IgD-negative memory B cell (primary cell): ENCODE results near the gene MRPS31. TPM values are rescaled to one million over a fixed set of nuclear protein-coding genes. Genes with fewer than 3 reads are reported as not detected.

Source experiments
- H3K27ac Mint-ChIP-seq, 3 donors: one replicate each; pipeline ENCODE4 v1.8.0; 2020 to 2022; ENCODE audit warnings: mild to moderate bottlenecking in 3 of 3, mixed read lengths in 3 of 3, moderate library complexity in 1 of 3
- H3K27me3 Mint-ChIP-seq: one replicate; pipeline ENCODE4 v1.8.0; 2021; ENCODE audit warnings: mixed read lengths
- H3K36me3 Mint-ChIP-seq: one replicate; pipeline ENCODE4 v1.8.0; 2020; ENCODE audit warnings: mild to moderate bottlenecking, mixed read lengths
- H3K4me1 Mint-ChIP-seq, 3 donors: one replicate each; pipeline ENCODE4 v1.8.0; 2020 to 2022; ENCODE audit warnings: mixed read lengths in 3 of 3, mild to moderate bottlenecking in 1 of 3
- H3K4me3 Mint-ChIP-seq, 4 donors: one replicate each; pipeline ENCODE4 v1.8.0; 2020 to 2022; ENCODE audit warnings: mild to moderate bottlenecking in 4 of 4, mixed read lengths in 4 of 4, moderate library complexity in 3 of 4
- H3K9me3 Mint-ChIP-seq, 3 donors: one replicate each; pipeline ENCODE4 v1.8.0; 2020 to 2021; ENCODE audit warnings: mixed read lengths in 3 of 3, mild to moderate bottlenecking in 1 of 3
- polyA plus RNA-seq: library from polyadenylated mRNA; unstranded; fragments of 300-500 nt; fragmentation: Illumina TruSeq; gene quantifications from one replicate; pipeline ENCODE4 v1.2.3, GENCODE V29; 2021

MRPS31 gene
- polyA plus RNA-seq, result 53.6 TPM

DNA sequence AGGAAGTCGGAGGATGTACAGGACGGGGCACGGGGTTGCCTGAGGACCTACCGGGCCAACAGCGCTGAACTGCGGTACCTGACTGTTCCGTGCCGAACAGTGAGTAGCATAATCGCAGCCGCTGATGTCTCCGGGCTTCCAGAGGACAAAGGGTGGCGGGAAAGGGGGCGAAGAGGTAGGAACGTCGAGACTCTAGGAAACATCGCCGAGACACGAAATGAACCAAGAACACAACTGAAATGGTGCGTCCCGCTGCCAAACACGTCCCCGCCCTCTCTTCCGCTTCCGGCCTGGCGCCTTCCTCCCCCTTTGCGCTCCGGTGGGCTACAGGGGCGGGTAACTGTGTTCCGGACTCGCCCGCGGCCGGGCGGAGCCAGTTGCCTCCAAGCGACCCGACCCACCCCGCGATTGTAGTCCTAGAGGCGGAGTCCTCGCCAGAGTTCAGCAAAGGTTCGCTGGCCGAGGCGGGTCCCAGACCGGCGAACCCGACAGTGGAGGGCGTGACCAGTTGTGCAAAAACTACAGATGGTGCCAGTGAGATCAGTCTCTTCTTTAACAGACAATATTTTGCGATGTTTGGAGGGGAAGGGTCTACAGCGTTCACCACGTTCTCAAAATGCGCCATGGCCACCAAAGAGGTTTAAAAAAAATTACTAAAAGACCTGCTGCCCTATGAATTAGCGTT is at the start of gene MRPS31:
MRPS31 (minus strand) TSS at position 257 of the 685 bp plus-strand sequence; CDS start at position 203, 54 bp downstream.
- Mint-ChIP-seq H3K27ac (peak within 1 kb of the TSS; percentile 93 to 97 (median 97)), H3K9me3 (no peaks in the 10 kb centered on the region), H3K36me3 (no peaks in the 10 kb centered on the region), H3K27me3 (no peaks in the 10 kb centered on the region), H3K4me3 (peak within 1 kb of the TSS; percentile 94 to 99 (median 98)), H3K4me1 (peaks cover 11 to 24% (median 13%) of the 10 kb centered on the region in 3 donors)

DNA sequence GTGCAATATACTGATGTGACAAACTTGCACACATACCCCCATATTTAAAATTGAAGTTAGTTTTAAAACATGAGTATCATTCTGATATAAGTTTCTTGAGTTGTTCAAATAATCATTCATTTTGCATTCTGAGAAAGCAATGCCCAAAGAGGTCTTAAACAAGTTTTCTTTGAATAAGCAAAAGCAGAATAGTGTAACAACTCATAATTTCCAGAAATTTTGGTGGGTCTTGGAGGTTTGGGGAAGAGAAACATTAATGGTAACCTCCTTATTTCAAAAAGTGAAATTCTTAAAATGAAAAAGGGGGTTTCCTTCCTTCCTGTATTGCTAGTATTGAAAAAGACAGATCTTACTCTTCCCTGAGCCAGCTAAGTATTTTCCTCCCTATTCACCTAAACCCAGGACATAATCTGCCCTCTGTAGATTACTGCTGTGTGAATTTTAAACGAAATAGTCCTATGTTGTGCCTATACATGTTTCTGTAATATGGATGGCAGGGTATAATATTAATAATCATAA is 48.9 kb upstream of the MRPS31 start:
- H3K9me3 Mint-ChIP-seq, result peaks cover 2 to 8% (median 6%) of the 10 kb centered on the region in 3 donors
- H3K36me3 Mint-ChIP-seq, result peaks cover 5% of the 10 kb centered on the region
- H3K27me3 Mint-ChIP-seq, result no peaks in the 10 kb centered on the region
- H3K4me1 Mint-ChIP-seq, result peaks cover 10 to 25% (median 15%) of the 10 kb centered on the region in 3 donors
- H3K4me3 Mint-ChIP-seq, result no peak overlapping the region
- H3K27ac Mint-ChIP-seq, result no peak overlapping the region

DNA sequence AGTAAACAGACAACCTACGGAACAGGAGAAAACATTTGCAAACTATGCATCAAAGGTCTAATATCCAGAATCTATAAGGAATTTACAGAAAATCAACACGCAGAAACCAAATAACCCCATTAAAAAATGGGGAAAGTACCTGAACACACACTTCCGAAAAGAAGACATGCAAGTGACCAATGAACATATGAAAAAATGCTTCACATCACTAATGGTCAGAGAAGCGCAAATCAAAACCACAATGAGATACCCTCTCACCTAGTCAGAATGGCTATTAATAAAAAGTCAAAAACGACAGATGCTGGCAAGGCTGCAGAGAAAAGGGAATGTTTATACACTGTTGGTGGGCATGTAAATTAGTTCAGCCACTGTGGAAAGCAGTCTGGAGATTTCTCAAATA is 47.9 kb upstream of the MRPS31 start:
- Mint-ChIP-seq H3K27ac (no peak overlapping the region), H3K4me3 (no peak overlapping the region), H3K36me3 (peaks cover 5% of the 10 kb centered on the region), H3K9me3 (peaks cover 2 to 9% (median 6%) of the 10 kb centered on the region in 3 donors), H3K4me1 (peaks cover 10 to 25% (median 15%) of the 10 kb centered on the region in 3 donors), H3K27me3 (no peaks in the 10 kb centered on the region)

DNA sequence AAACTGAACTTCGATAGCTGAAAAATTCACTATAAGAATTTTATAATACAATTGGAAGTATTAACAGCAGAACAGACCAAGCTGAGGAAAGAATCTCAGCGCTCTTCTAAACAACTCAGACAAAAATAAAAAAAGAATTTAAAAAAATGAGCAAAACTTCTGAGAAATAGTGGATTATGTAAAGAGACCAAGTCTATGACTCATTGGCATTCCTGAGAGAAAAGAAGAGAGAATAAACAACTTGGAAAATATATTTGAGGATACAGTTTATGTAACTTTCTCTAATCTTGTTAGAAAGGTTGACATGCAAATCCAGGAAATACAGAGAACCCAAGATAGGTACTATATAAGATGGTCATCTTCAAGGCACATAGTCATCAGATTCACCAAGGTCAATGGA is 43.8 kb upstream of the MRPS31 start:
- Mint-ChIP-seq H3K9me3 (peaks cover 2 to 9% (median 6%) of the 10 kb centered on the region in 3 donors), H3K4me1 (peaks cover 12 to 22% (median 22%) of the 10 kb centered on the region in 3 donors), H3K27me3 (no peaks in the 10 kb centered on the region), H3K4me3 (no peak overlapping the region), H3K27ac (no peak overlapping the region), H3K36me3 (peaks cover 6% of the 10 kb centered on the region)

DNA sequence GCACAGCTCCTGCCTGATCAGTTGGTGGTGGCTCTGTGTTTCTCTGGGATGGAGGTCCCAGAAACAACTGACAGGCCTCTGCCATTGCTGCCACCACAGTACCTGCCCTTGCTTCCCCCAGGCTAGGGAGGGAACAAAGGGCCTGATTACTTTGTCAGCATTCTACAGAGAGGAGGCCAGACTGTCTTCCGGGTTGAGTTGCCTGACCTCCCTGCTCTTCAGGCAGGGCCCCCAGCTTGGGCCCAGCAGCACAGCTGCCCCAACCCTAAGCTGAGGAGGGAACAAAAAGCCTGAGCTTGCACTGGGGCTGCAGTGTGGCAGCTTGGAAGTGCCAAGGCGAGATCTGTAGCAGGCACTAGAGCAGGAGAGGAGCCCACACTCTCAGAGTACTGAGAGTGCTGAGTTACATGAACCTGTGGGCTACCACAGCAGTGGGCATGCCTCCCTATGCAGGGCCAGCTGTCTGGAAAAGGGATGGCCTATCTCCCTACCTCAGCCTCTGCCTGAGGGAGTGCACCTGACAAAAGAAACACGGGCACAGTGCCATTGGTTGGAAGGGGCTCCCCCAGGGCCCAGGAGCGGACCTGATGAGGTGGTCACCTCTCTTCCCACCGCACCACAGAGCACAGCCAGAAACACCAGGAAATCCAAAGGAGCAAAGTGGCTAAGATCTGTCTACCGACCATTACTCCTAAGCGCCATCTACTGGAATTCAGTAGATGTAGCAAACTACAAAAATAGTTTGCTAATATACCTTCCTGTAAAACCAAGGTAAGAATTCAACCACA is 42.9 kb upstream of the MRPS31 start:
- H3K4me3 Mint-ChIP-seq, result no peak overlapping the region
- H3K36me3 Mint-ChIP-seq, result peaks cover 11% of the 10 kb centered on the region
- H3K4me1 Mint-ChIP-seq, result peaks cover 13 to 16% (median 14%) of the 10 kb centered on the region in 3 donors
- no peaks in the 10 kb centered on the region for H3K27me3 Mint-ChIP-seq
- no peak overlapping the region for H3K27ac Mint-ChIP-seq
- H3K9me3 Mint-ChIP-seq, result peaks cover 2 to 9% (median 6%) of the 10 kb centered on the region in 3 donors

DNA sequence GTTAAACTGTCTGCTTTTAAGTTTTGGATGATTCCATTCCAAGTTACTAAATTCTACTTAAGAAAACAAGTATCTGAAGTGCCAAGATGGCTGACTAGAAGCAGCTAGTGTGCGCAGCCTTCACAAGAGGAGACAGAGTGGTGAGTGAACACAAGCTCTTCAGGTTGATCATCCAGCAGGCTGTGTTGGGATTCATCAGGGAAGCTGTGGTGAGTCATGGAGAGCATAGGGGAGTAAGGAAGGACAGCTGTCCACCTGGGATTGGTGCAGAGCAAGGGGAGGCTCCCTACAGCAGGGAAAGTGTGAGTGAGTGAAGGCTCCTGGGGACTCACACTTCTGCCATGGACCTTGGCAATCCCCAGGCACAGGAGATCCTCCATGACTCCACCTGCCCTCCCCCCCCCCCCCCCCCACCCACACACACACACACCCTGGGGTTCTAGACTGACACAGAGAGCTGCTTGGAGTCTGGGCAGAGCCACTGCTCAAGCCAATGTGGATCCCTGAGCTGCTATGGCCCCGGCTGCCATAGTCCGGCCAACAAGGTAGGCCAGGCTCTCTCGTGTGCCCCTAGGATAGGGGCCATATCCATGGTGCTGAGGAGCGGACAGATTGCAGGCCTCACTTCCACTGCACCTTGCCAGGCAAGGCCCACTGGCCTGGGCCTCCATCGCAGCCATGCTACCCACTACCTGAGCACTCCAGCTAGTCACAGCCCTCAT is 41.9 kb upstream of the MRPS31 start:
- Mint-ChIP-seq H3K27ac (no peak overlapping the region), H3K4me3 (no peak overlapping the region), H3K27me3 (no peaks in the 10 kb centered on the region), H3K4me1 (peaks cover 6 to 12% (median 12%) of the 10 kb centered on the region in 3 donors), H3K36me3 (peaks cover 12% of the 10 kb centered on the region), H3K9me3 (peaks cover 2 to 9% (median 6%) of the 10 kb centered on the region in 3 donors)

DNA sequence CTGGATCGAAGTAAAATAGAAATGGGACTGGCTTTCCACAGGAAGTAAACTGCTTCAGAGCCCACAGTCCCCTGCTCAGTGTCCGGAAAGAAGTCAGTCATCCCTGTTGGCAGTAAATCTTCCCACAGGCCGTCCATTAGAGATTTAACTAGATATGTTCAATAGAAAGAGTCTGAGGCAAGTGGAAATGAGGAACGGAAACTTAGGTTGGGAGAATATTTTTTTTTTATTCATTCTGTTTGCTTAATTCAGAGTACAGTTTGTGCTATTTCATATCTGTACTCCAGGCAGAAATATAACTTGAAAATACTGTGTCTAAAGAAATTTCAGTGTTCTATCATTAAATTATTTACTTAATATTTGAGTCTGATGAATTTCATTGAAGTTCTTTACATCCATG is 41.1 kb upstream of the MRPS31 start:
- Mint-ChIP-seq H3K27ac (peak overlapping the region in 1 of 3 donors; percentile 65), H3K4me3 (no peak overlapping the region), H3K27me3 (no peaks in the 10 kb centered on the region), H3K4me1 (peaks cover 6 to 12% (median 12%) of the 10 kb centered on the region in 3 donors), H3K9me3 (peaks cover 2 to 9% (median 6%) of the 10 kb centered on the region in 3 donors), H3K36me3 (peaks cover 11% of the 10 kb centered on the region)

DNA sequence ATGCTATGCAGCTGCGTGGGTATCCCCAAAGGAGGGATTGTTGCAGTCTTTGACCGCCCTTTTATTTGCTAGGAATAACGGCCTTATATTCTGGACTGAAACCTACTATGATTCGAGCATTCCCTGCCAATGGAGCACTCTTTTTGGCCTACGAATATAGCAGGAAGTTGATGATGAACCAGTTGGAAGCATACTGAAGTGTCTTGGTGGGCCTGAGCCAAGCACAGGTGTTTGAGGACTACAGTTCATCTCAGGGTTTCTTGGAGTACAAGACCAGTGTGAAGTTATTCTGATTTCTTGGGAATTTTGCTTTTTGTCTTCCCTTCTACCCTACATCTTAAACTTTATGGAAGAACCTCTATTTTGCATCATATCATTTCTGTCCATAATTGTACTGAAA is 38.5 kb upstream of the MRPS31 start:
- H3K4me3 Mint-ChIP-seq, result no peak overlapping the region
- peaks cover 11% of the 10 kb centered on the region for H3K36me3 Mint-ChIP-seq
- H3K27ac Mint-ChIP-seq, result no peak overlapping the region
- H3K4me1 Mint-ChIP-seq, result peaks cover 6 to 12% (median 12%) of the 10 kb centered on the region in 3 donors
- no peaks in the 10 kb centered on the region for H3K27me3 Mint-ChIP-seq
- no peaks in the 10 kb centered on the region for H3K9me3 Mint-ChIP-seq

DNA sequence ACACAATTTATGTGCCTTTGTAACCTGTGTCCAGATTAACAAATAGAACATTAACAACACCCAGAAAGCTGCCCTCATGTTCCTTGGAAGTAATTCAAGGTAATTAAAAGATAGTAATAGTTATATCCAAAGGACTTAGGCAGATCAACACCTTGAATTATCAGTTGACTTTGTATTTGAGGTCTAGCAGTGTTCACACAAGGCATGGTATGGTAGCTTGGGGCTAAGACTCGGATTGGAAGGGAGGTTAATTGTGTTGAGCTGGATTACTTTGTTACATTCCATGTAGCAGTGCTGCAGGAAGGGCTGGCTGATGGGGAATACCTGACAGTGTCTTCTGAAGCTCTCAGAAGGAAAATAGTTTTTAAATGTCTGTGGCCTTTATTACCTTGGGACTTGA is 35.3 kb upstream of the MRPS31 start:
- H3K27ac Mint-ChIP-seq, result no peak overlapping the region
- H3K9me3 Mint-ChIP-seq, result no peaks in the 10 kb centered on the region
- no peak overlapping the region for H3K4me3 Mint-ChIP-seq
- H3K27me3 Mint-ChIP-seq, result no peaks in the 10 kb centered on the region
- peaks cover 0 to 3% (median 0%) of the 10 kb centered on the region in 3 donors for H3K4me1 Mint-ChIP-seq
- H3K36me3 Mint-ChIP-seq, result peaks cover 15% of the 10 kb centered on the region

DNA sequence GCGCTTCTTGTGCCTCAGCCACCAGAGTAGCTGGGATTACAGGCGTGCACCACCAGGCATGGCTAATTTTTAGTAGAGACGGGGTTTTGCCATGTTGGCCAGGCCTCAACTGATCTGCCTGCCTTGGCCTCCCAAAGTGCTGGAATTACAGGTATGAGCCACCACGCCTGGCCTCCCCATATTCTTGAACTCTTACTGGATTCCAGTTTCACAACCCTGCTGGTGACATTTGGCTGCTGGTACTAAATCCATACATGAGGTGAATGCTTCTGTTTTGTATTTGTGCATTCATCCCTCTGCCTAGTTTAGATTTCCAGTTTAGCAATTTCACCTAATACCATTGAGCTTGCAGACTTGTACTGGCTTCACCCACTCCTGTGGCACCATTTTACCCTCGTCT is 32.3 kb upstream of the MRPS31 start:
- Mint-ChIP-seq H3K9me3 (no peaks in the 10 kb centered on the region), H3K4me3 (no peak overlapping the region), H3K27ac (no peak overlapping the region), H3K4me1 (no peaks in the 10 kb centered on the region), H3K27me3 (no peaks in the 10 kb centered on the region), H3K36me3 (peaks cover 15% of the 10 kb centered on the region)

DNA sequence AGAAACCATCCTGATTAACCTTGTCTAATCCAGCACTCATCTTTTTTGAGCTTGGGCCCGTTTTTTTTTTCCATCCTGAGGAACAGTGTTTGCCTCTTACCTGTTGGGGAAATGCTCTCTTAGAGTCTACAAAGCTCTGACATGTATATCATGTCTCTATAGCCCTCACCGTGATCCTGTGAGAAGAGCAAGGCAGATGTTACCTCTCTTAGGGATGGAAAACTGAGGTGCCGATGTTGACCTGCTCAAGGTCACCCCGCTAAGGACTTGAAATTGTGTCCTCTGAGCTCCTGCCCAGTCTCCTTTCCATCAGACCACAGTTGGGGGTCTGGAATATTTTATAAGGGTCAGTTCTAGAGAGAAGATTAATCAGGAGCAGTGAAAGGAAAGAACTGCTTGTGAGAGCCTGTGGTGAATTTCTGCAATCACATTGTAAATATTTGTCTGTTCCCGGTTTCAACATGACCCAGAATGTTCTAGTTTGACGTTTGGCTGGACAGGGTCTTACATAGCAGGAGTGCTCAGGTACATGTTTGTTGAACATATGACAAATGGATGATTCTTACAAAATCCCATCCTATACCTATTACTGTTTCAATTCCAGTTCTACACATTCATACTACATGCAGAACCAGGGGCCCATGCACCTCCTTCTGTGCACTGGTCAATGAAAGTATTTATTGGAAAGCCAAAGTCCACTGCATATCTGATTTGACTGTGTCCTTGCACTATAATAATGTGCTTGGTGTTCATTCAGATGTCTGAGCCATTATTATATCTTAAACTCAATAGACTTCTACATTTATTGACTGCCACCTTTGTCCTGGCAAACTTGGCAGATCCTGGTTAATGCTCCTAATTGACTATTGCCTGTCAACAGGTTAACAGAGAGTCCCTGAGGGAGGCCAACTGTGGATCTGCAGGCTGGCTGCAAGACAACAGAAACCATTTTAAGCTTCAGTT is 30.5 kb upstream of the MRPS31 start:
- Mint-ChIP-seq H3K27ac (no peak overlapping the region), H3K36me3 (peaks cover 13% of the 10 kb centered on the region), H3K4me1 (no peaks in the 10 kb centered on the region), H3K9me3 (no peaks in the 10 kb centered on the region), H3K27me3 (no peaks in the 10 kb centered on the region), H3K4me3 (no peak overlapping the region)

DNA sequence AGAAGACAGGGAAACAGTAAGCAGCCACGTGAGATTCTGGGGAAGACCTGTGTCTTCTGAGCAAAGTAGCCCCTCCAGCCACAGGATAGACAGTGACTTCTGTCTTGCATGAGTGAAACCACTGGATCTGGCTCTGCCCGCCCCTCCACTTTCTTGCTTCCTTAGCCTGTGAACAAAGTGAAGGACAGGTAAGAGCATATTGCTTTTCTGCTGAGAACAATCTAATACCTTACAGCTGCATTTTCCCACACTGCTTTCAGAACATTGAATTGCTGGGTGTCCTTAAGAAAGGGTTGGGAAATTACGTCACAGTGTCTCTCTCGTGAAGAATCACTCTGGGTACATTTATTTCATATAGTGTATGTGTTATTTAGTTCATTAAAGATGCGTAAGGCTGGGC is 29.6 kb upstream of the MRPS31 start:
- H3K9me3 Mint-ChIP-seq, result no peaks in the 10 kb centered on the region
- H3K36me3 Mint-ChIP-seq, result peaks cover 12% of the 10 kb centered on the region
- no peaks in the 10 kb centered on the region for H3K4me1 Mint-ChIP-seq
- H3K4me3 Mint-ChIP-seq, result no peak overlapping the region
- H3K27me3 Mint-ChIP-seq, result no peaks in the 10 kb centered on the region
- H3K27ac Mint-ChIP-seq, result no peak overlapping the region

DNA sequence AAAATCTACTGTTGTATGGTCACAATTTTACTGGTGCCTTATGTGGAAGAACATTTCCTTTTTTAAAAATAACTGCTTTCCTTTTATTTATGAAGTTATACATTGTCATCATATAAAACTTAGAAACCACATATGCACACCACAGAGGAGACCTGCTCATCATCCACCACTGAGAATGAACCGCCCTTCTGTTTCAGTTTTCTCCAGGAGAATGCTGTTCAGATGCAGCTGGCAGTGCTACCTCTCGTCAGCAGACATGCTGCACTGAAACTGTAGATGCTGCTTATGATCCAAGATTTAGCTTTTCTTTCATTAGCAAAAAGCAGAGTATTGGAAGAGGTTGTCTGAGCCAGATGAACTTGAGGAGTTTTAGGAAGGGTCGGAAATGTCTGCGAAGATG is 28.5 kb upstream of the MRPS31 start:
- Mint-ChIP-seq H3K4me3 (no peak overlapping the region), H3K9me3 (no peaks in the 10 kb centered on the region), H3K27ac (peak overlapping the region in 1 of 3 donors; percentile 62)

DNA sequence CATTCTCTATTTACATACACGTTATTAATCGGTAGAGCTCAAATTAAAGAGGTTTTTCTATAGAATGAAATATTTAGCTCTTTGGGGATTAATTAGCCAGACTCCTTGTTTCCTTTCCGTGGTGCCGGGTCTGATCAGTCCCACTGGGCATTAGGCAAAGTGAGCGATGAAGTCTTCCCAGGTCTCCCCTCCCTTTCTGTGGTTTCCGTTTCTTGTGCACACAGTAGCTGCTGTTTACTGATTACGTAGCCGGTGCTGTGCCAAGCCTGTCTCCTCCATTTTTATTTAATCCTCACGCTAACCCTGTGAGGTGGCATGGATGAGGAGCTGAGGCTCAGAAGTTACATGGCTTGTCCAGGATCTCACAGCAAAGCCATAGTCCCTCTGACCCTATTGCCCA is 27.4 kb upstream of the MRPS31 start:
- H3K4me3 Mint-ChIP-seq, result no peak overlapping the region
- no peaks in the 10 kb centered on the region for H3K9me3 Mint-ChIP-seq
- H3K36me3 Mint-ChIP-seq, result peaks cover 8% of the 10 kb centered on the region
- no peaks in the 10 kb centered on the region for H3K27me3 Mint-ChIP-seq
- H3K4me1 Mint-ChIP-seq, result no peaks in the 10 kb centered on the region
- peak overlapping the region in 1 of 3 donors; percentile 16 for H3K27ac Mint-ChIP-seq

More for the DNA sequence above, 28.5 kb upstream of the MRPS31 start:
- peaks cover 12% of the 10 kb centered on the region for H3K36me3 Mint-ChIP-seq
- no peaks in the 10 kb centered on the region for H3K27me3 Mint-ChIP-seq
- H3K4me1 Mint-ChIP-seq, result no peaks in the 10 kb centered on the region
